Panc1 (cell line): ENCODE results near the gene ZC3H18.

Experiments used
- TF ChIP-seq, protein P1 (sequence below), 2 experiments: IDR thresholded peaks; 2 replicates each; pipeline ENCODE4 v1.6.1; 2011 to 2012; ENCODE audit warnings: low read depth in 2 of 2, control low read depth in 1 of 2, low read length in 1 of 2, mild to moderate bottlenecking in 1 of 2, moderate library complexity in 1 of 2; ENCODE audit not compliant: insufficient read depth in 1 of 2
- TF ChIP-seq, protein P2 (sequence below): fragments of 450-650 bp; IDR thresholded peaks from 2 replicates; pipeline ENCODE4 v1.5.1; 2017; ENCODE audit warnings: mild to moderate bottlenecking

- TF ChIP-seq, protein P1, sequence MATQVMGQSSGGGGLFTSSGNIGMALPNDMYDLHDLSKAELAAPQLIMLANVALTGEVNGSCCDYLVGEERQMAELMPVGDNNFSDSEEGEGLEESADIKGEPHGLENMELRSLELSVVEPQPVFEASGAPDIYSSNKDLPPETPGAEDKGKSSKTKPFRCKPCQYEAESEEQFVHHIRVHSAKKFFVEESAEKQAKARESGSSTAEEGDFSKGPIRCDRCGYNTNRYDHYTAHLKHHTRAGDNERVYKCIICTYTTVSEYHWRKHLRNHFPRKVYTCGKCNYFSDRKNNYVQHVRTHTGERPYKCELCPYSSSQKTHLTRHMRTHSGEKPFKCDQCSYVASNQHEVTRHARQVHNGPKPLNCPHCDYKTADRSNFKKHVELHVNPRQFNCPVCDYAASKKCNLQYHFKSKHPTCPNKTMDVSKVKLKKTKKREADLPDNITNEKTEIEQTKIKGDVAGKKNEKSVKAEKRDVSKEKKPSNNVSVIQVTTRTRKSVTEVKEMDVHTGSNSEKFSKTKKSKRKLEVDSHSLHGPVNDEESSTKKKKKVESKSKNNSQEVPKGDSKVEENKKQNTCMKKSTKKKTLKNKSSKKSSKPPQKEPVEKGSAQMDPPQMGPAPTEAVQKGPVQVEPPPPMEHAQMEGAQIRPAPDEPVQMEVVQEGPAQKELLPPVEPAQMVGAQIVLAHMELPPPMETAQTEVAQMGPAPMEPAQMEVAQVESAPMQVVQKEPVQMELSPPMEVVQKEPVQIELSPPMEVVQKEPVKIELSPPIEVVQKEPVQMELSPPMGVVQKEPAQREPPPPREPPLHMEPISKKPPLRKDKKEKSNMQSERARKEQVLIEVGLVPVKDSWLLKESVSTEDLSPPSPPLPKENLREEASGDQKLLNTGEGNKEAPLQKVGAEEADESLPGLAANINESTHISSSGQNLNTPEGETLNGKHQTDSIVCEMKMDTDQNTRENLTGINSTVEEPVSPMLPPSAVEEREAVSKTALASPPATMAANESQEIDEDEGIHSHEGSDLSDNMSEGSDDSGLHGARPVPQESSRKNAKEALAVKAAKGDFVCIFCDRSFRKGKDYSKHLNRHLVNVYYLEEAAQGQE (IDR thresholded peaks at IDR 0.05; ENCODE audit: insufficient read depth in 1 of 2, low read depth in 2 of 2, low read length in 1 of 2): no peak
- TF ChIP-seq, protein P2, sequence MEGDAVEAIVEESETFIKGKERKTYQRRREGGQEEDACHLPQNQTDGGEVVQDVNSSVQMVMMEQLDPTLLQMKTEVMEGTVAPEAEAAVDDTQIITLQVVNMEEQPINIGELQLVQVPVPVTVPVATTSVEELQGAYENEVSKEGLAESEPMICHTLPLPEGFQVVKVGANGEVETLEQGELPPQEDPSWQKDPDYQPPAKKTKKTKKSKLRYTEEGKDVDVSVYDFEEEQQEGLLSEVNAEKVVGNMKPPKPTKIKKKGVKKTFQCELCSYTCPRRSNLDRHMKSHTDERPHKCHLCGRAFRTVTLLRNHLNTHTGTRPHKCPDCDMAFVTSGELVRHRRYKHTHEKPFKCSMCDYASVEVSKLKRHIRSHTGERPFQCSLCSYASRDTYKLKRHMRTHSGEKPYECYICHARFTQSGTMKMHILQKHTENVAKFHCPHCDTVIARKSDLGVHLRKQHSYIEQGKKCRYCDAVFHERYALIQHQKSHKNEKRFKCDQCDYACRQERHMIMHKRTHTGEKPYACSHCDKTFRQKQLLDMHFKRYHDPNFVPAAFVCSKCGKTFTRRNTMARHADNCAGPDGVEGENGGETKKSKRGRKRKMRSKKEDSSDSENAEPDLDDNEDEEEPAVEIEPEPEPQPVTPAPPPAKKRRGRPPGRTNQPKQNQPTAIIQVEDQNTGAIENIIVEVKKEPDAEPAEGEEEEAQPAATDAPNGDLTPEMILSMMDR: no peak
Measured at GRCh38 chr16:88526008-88526905, 43.9 kb upstream of the ZC3H18 start.
